ENCODE data around the gene GADD45G. TPM values are rescaled to one million over a fixed set of nuclear protein-coding genes. Genes with fewer than 3 reads are reported as not detected.

Gene GADD45G
- total RNA-seq, 2 experiments from 2014 or later: not detected

DNA sequence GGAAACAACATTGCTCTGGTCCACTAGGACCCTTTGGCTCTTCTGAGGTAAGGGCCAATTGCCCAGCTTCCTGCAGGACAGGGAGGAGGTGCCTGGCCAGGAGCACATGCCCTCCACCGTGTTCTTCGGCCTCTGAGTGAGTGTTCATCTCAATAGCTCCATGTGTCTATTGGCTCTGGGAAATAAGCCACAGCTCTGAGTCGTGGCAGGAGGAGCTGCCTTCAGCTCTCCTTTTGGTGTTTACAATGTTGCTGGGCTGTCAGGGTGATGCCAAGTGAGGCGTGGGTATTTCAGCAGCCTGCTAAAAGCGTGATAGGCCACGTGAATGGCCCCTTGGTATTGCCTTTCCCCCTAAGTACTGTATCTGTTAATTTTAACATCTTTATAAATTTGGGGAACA is 26.6 kb downstream of the GADD45G start:
- POLR2A ChIA-PET: no interaction called here
- H3K4me2 ChIP-seq (ENCODE audit: low read length): no peak overlapping the region
- H2AFZ ChIP-seq (ENCODE audit: low read length): no peak overlapping the region
- H3K9me2 ChIP-seq (ENCODE audit: insufficient read depth, low read length): no peaks in the 10 kb centered on the region
- no peak overlapping the region for H3K4me3 ChIP-seq (ENCODE audit: low read depth, low read length, poor library complexity, severe bottlenecking)
- no peak overlapping the region for H3K27ac ChIP-seq (ENCODE audit: low read depth, low read length, poor library complexity, severe bottlenecking)
- no TSS peak for BruUV-seq (replicated peaks)
- intact Hi-C loops (cut with micrococcal nuclease; ENCODE audit: unreplicated experiment): no loop called here
- TF ChIP-seq EZH2phosphoT487 (IDR thresholded peaks at IDR 0.05; ENCODE audit: borderline replicate concordance, low read depth, low read length): no peak
- TF ChIP-seq, protein P1, sequence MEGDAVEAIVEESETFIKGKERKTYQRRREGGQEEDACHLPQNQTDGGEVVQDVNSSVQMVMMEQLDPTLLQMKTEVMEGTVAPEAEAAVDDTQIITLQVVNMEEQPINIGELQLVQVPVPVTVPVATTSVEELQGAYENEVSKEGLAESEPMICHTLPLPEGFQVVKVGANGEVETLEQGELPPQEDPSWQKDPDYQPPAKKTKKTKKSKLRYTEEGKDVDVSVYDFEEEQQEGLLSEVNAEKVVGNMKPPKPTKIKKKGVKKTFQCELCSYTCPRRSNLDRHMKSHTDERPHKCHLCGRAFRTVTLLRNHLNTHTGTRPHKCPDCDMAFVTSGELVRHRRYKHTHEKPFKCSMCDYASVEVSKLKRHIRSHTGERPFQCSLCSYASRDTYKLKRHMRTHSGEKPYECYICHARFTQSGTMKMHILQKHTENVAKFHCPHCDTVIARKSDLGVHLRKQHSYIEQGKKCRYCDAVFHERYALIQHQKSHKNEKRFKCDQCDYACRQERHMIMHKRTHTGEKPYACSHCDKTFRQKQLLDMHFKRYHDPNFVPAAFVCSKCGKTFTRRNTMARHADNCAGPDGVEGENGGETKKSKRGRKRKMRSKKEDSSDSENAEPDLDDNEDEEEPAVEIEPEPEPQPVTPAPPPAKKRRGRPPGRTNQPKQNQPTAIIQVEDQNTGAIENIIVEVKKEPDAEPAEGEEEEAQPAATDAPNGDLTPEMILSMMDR (conservative IDR thresholded peaks at IDR 0.05; ENCODE audit: low read length): no peak
- no peaks in the 10 kb centered on the region for H3K36me3 ChIP-seq (ENCODE audit: insufficient read depth, low read length)
- DNase-seq (ENCODE audit: low spot score): no peak
- no peaks in the 10 kb centered on the region for H4K20me1 ChIP-seq (ENCODE audit: insufficient read depth, low read length)
- H3K9me3 ChIP-seq (ENCODE audit: low read length): no peaks in the 10 kb centered on the region
- no peaks in the 10 kb centered on the region for H3K4me1 ChIP-seq (ENCODE audit: insufficient read depth, low read length, poor library complexity, severe bottlenecking)
- H3K79me2 ChIP-seq (ENCODE audit: insufficient read depth, low read depth, low read length): no peaks in the 10 kb centered on the region
- CTCF ChIA-PET (ENCODE audit: unreplicated experiment): no interaction called here

DNA sequence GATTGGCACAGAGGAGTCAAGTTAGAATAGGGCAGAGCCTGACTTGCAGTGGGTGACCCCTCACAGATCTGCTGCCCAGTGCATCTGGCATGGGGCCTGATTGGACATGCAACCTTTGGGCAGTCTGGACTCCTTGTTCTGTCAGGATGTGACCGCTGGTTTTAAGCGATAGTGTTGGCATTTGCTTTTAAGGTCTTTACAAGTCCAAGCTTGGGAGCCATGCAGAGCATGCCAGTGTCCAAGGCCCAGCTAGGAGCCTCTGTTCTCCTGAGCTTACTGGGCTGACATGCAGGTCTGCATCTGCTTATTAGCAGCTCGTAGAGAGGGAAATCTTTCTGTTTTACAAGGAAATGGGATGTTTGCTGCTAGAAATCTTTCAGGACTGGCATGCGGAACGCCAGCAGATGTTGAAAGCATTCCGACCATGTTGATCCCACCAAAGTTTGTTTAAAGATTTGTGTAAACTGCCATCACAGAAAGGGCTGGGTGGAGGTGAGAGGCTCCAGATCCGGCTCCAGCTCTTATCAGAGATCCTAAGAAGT is 27.5 kb downstream of the GADD45G start:
- H3K36me3 ChIP-seq (ENCODE audit: insufficient read depth, low read length): no peaks in the 10 kb centered on the region
- H3K27ac ChIP-seq (ENCODE audit: low read depth, low read length, poor library complexity, severe bottlenecking): no peak overlapping the region
- no peaks in the 10 kb centered on the region for H4K20me1 ChIP-seq (ENCODE audit: insufficient read depth, low read length)
- intact Hi-C loops (cut with micrococcal nuclease; ENCODE audit: unreplicated experiment): no loop called here
- ChIA-PET CTCF (ENCODE audit: unreplicated experiment) (no interaction called here), POLR2A (interaction anchor here (1.6 kb wide), 1 partner anchor 19 kb away, joined by 5 read pairs; no protein-coding TSS in a partner anchor)
- TF ChIP-seq, protein P1 (conservative IDR thresholded peaks at IDR 0.05; ENCODE audit: low read length): no peak
- no peak for TF ChIP-seq EZH2phosphoT487 (IDR thresholded peaks at IDR 0.05; ENCODE audit: borderline replicate concordance, low read depth, low read length)
- no peak overlapping the region for H3K4me3 ChIP-seq (ENCODE audit: low read depth, low read length, poor library complexity, severe bottlenecking)
- no peaks in the 10 kb centered on the region for H3K4me1 ChIP-seq (ENCODE audit: insufficient read depth, low read length, poor library complexity, severe bottlenecking)
- H3K79me2 ChIP-seq (ENCODE audit: insufficient read depth, low read depth, low read length): no peaks in the 10 kb centered on the region
- H3K4me2 ChIP-seq (ENCODE audit: low read length): no peak overlapping the region
- no peak for DNase-seq (ENCODE audit: low spot score)
- no peak overlapping the region for H2AFZ ChIP-seq (ENCODE audit: low read length)
- no peaks in the 10 kb centered on the region for H3K9me3 ChIP-seq (ENCODE audit: low read length)
- no peaks in the 10 kb centered on the region for H3K9me2 ChIP-seq (ENCODE audit: insufficient read depth, low read length)
- no TSS peak for BruUV-seq (replicated peaks)

DNA sequence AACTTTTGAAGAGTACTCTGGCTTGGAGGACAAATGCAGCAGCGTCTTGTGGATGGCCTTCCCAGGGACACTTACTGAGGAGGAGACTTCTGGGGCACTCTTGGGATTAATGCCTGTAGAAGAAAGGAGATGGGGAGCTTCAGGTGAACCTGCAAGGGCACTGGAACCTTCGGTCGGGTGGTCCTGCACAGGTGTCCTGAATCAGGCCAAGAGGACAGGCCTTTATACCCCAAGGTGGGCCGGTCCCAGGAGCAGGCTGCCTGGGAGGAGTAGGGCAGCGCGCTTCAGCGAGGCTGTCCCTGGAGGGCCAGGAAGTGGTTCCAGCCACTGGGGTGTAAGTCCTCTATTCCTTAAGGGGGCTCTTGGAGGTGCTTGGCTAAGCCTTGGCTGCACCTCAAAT is 27.9 kb downstream of the GADD45G start:
- no TSS peak for BruUV-seq (replicated peaks)
- no peak for DNase-seq (ENCODE audit: low spot score)
- ChIA-PET CTCF (ENCODE audit: unreplicated experiment) (no interaction called here), POLR2A (interaction anchor here (1.6 kb wide), 1 partner anchor 18 kb away, joined by 5 read pairs; no protein-coding TSS in a partner anchor)
- Histone ChIP-seq H3K9me3 (ENCODE audit: low read length) (no peaks in the 10 kb centered on the region), H3K27ac (ENCODE audit: low read depth, low read length, poor library complexity, severe bottlenecking) (no peak overlapping the region), H3K9me2 (ENCODE audit: insufficient read depth, low read length) (no peaks in the 10 kb centered on the region), H2AFZ (ENCODE audit: low read length) (no peak overlapping the region), H3K4me3 (ENCODE audit: low read depth, low read length, poor library complexity, severe bottlenecking) (no peak overlapping the region), H4K20me1 (ENCODE audit: insufficient read depth, low read length) (no peaks in the 10 kb centered on the region), H3K79me2 (ENCODE audit: insufficient read depth, low read depth, low read length) (no peaks in the 10 kb centered on the region), H3K36me3 (ENCODE audit: insufficient read depth, low read length) (no peaks in the 10 kb centered on the region), H3K4me2 (ENCODE audit: low read length) (no peak overlapping the region), H3K4me1 (ENCODE audit: insufficient read depth, low read length, poor library complexity, severe bottlenecking) (no peaks in the 10 kb centered on the region)
- no peak for TF ChIP-seq EZH2phosphoT487 (IDR thresholded peaks at IDR 0.05; ENCODE audit: borderline replicate concordance, low read depth, low read length)
- TF ChIP-seq, protein P1 (conservative IDR thresholded peaks at IDR 0.05; ENCODE audit: low read length): no peak
- intact Hi-C loops (cut with micrococcal nuclease; ENCODE audit: unreplicated experiment): no loop called here

Measured in OCI-LY7 (cell line).